ENCODE measurements around the gene THADA.
"Not testable (repeated sequence)": the region's sequence is repeated elsewhere in the genome, so short reads cannot be mapped to it uniquely, and the experiment has no call there.

Gene THADA

GRCh38 chr2:43541165-43541564, 54.7 kb downstream of the THADA start:
- no peak for DNase-seq (ENCODE audit: low read depth)

DNA sequence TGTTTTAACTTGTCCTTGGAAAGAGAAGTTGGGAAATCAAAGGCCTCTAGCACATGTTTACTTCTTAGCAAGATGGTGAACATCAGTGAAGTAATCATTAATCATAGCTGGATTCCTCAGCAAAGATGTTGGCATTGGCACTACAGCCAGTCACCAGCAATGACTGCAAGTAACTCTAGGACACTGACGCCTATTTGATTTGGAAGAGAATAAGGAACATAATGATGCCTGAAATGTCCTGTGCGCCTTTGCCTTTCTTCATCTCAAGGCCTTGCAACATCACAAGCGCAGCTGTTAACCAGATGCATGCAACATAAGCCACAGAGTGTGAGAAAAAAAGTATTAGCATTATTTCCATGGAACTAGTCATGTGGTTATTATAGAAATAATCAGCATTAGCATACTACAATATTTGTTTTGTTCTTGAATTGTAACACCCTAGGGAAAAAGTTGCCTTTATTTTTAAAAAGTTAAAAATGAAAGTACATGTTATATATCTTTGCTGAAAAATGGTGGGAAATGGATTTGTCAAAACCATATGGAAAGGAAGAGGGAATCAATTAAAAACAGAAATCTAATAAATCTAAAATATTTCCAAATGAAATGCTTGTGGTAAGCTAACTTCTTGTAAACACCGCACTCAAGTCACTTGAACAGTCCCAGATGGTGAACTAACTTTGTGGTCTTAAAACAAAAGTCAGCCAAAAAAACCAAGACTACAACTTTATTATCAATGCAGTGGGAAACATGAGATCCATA, 55.6 kb downstream of the THADA start:
- DNase-seq (ENCODE audit: low read depth), result no peak

DNA sequence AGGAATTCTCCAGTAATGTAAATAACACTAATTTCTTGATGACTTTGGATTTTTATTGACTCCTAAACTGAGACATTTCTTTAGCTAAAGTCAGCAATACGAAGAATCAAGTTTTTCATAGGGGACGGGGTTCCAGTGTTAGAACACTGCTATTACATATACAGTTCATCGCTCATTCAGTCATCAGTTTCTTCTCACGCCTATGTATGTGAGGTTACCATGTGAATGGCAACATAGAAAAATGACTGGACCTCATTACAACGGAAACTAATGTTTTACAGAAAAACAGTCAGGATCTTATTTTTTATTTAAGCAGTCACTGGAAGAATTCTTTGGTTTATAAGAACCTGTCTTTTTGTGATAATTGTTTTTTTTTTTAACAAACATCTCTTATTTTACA, 56.4 kb downstream of the THADA start:
- no peak for DNase-seq (ENCODE audit: low read depth)

DNA sequence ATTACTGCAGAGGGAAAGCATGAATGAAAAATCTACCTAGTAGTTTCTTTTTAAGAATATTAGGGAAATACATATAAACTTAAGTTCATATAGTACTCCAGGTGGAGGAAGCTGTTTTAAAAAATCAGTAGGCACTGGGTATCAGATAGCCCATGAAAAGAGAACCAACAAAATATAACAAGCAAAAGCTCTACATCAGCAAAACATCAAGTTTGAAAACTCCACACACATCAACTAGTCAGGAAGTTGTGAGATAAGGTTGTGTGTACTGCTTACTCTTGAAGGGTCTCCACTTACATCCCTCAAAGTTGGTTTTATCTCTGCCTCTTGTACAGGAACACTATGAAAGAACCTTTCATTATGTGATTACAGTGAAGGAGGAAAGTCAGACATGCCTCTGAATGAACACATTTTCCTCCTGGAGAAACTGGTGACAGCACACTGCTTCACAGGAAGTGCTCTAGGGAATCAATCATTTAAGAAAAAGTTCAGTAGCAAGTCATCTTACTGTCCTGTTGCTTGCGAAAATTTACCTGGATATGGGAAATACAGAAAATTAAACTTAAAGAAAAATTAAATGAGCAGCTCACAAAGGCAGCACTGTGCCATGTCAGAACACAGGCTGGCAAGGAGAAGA, 57.7 kb downstream of the THADA start:
- DNase-seq (ENCODE audit: low read depth), result no peak

- DNase-seq (ENCODE audit: low read depth), result no peak
Measured at GRCh38 chr2:43537137-43537536, 58.7 kb downstream of the THADA start.

DNA sequence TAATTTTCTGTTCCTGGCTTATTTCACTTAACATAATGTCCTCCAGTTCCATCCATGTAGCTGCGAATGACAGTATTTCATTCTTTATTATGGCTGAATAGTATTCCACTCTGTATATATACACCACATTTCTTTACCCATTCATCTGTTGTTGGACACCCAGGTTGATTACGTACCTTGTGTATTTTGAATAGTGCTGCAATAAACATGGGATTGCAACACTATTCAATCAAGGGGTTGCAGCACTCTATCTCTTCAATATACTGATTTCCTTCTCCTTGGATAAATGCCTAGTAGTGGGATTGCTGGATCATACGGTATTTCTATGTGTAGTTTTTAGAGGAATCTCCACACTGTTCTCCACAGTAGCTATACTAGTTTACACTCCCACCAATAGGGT, 61.3 kb downstream of the THADA start:
- no peak for DNase-seq (ENCODE audit: low read depth)

GRCh38 chr2:43532572-43532971, 63.3 kb downstream of the THADA start:
- DNase-seq (ENCODE audit: low read depth), result not testable (repeated sequence)

DNA sequence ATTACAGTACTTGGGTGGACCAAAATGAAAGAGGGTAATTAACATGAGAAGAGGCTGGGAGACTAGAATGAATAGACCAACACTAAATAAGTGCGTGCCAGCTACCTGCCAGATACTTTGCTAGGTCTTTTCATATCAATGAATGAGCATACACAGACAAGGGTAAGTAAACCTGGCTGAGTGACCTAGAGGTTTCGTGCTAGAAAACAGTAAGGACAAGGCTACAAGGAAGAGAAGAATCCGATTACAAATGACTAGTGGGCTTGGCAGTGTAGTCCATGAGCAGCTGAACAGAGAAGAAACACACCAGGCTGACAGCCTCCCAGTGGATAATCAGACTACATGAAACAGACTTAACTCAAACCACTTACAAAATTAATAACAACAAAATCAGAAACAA, 64.6 kb downstream of the THADA start:
- DNase-seq (ENCODE audit: low read depth), result no peak

DNA sequence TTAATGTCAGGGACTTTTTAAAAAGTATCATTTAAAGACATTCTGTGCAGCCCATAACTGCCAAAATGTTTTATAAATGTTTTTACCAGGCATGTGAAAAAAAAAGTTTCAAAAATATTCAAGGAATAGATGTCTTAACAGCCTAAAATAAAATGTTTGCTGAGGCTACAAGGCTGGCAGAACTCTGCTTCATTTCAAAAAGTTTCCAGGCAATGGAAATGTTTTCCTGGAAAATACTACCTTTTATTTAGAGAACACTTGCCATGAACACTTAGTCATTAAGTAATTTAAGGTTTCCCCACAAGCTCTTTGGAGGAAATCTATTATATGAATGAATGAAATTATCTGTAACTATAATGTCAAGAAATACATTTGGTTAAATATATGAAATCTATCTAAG, 68.8 kb downstream of the THADA start:
- DNase-seq (ENCODE audit: low read depth), result no peak

GRCh38 chr2:43525506-43525905, 70.3 kb downstream of the THADA start:
- no peak for DNase-seq (ENCODE audit: low read depth)

GRCh38 chr2:43524177-43524965, 71.5 kb downstream of the THADA start:
- no peak for DNase-seq (ENCODE audit: low read depth)

DNA sequence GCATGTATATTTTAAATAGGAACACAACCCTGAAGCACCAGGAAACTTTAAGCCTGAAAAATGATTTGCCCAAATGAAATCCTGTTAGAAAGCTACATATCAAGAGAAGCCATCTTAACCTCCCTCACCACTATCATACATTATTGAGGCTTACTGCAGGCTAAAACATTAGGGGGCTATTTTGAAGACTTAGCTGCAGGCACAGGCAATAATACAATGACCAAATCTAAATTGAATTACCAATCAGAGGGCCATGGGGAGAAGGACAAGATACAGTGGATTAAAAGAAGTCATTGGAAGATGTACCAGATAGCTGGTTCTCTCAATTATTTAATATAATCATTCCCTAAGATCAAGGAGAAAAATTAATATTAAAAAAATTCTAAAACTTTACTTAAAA, 73.7 kb downstream of the THADA start:
- DNase-seq (ENCODE audit: low read depth), result no peak

DNA sequence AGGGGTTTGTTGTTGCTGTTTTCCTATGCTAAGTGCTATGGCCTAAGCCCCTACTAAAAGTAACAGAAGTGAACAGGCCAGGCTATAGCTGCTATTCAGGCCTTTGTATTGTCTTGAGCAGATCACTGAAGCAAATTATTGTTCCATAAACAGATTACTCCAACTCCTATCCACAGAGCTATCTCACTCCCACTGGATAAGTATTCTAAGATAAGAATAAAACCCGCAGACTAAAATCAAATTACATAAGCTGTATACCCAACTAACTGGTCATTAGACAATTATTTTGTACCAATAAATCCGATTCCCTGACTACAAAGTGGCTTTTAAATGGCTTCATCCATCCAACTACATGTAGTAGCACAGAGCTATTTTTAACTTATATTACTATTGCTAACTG, 74.3 kb downstream of the THADA start:
- DNase-seq (ENCODE audit: low read depth), result no peak

DNA sequence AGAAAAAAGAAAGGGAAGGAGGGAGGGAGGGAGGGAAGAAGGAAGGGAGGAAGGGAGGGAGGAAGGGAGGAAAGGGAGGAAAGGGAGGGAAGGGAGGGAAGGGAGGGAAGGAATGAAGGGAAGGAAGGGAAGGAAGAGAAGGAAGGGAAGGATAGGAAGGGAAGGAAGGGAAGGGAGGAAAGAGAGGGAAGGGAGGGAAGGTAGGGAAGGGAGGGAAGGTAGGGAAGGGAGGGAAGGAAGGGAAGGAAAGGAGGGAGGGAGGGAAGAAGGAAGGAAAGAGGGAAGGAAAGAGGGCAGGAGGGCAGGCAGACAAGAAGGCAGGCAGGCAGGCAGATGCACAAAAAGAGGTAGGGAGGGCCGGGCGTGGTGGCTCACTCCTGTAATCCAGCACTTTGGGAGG, 74.9 kb downstream of the THADA start:
- DNase-seq (ENCODE audit: low read depth), result no peak

DNA sequence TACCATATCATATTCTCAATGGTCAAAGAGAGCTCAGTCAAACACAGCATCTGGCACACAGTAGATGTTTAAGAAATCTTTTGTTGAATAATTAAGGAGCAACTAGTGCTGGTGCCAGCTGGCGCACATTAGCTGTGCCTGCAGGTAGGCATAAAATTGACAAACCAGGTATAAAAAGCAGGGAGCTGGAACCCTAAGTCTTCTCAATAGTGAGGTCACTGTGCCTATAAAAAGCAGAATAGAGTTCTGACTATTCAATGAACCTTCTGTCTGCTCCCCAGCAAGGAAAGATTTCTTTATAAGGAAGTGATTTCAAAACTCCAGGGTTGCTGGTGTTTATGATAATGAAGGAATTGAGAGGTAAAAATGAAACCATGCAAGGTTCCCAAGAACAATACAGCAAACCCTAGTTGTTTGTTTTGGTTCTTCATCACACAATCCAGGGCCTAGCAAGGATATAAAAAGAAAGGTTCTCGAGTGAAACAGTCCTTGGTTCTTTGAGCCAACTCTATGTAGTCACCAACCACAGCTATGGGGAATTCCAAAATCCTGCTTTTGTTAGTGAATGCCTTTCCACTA, 76.1 kb downstream of the THADA start:
- no peak for DNase-seq (ENCODE audit: low read depth)

DNA sequence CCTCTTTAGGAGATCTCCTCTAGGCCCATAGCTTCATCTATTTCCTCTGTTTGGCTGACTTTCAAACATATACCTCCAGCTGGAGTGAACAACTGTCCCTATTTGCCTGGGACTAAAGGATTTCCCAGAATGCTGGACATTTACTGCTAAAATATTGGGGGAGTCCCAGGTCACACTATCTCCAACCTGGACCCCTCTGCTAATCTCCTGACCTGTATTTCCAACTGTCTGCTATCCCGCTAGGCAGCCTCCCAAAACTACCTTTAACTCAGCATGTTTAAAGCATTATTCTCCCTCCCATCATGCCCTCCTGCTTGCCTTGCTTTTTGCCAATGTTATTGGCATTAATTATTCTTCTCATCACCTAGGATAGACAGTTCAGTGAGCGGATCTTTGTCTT, 77.1 kb downstream of the THADA start:
- DNase-seq (ENCODE audit: low read depth), result no peak

DNA sequence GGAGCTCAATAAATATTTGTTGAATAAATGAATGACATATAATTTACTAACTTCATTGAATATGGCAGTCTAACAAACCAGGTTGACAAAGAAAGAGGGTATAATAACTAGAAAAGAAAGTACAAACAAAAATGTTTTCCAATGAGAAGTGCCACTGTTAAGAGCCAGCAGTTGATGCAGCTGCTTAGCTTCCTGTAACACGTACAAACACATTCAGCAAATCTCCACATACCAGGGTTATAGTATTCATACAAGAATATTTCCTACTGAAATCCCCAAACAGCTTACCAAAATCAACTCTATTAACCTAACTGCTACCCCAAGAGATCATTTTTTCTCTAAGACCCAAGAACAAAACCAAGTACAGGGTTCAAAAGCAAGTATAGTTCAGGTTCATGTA, 77.7 kb downstream of the THADA start:
- no peak for DNase-seq (ENCODE audit: low read depth)

DNA sequence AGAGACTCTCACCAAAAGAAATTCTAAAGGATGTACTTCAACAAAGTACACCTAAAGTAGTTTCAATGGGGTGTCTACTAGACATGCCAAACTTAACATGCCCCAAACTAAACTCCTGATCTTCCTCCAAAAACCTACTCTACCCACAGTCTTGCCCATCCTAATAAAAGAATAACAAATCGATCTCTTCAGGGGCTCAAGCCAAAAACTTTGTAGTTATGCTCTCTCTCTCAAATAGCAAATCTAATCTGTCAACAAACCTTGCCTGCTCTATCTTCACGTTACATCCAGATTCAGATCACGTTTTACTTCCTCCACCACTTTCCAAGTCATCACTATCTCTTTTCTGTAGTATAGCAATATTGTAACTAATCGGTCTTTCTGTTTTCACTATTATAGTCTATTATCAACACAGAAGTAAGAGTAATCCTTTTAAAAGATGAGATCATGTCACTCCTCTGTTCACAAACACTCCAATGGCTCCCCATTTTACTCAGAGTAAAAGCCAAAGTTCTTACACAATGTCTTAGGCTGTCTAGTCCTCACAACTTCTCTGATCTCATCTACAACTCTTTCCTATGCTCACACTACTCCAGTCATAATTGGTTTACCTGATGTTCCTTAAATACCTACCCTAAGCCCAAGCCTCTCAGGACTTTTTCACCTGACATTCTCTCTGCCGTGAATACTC, 79.9 kb downstream of the THADA start:
- no peak for DNase-seq (ENCODE audit: low read depth)

GRCh38 chr2:43515248-43515647, 80.6 kb downstream of the THADA start:
- no peak for DNase-seq (ENCODE audit: low read depth)

DNA sequence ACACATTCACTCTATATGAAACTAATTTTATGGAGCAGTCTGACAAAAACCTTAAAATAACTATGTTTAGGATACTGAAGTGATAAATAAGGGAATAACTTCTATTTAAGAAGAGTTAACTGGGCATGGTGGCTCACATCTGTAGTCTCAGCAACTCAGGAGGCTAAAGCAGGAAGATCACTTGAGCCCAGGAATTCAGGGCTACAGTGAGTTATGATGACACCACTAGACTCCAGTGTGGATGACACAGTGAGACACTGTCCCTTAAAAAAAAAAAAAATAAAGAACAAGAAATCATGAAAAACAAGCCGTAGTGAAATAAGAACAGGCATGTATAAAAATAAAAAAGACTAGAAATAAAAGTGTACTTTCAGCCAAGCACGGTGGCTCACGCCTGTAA, 82.0 kb downstream of the THADA start:
- DNase-seq (ENCODE audit: low read depth), result no peak

GRCh38 chr2:43513216-43513615, 82.6 kb downstream of the THADA start:
- DNase-seq (ENCODE audit: low read depth), result no peak

DNA sequence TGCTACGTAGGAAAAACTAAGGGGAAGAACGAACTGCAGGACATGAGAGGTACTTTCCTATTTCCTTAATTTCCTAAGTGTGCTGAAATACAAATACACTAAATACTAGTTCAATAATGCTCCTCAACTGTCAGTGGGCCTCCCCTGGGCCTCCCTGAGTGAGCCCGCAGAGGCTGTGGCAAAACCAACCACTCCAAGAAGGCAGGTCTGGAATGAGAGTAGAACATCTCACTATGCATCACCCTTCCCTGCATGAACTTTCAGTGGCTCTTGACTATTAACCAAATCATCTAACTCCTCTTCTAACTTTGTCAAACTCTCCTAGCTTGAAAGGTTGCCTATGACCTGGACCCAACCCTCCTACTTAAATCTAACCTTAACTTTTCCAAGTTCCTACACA, 84.6 kb downstream of the THADA start:
- no peak for DNase-seq (ENCODE audit: low read depth)

Measured in stimulated activated CD8-positive, alpha-beta memory T cell treated with anti-CD3 and anti-CD28 coated beads, Interleukin-12 subunit alpha, Interleukin-12 subunit beta, amount 100 ng/mL, for 1 hour (primary cell).